IMR-90 (cell line): ENCODE measurements around the gene REV3L. TPM values are rescaled to one million over a fixed set of nuclear protein-coding genes. Genes with fewer than 3 reads are reported as not detected.
A peak's percentile ranks its signal among the peaks of the same experiment; 100 is the strongest.

Experiments used
- ATAC-seq: fragments of 200-7000 bp; cut with Tn5 transposase; 2 replicates; pipeline ENCODE4 v1.9.1; 2020; ENCODE audit warnings: low read depth, mild to moderate bottlenecking, moderate library complexity
- BruUV-seq: library from RNA; stranded (reverse); fragments of 400-500 nt; replicated peaks from 2 replicates; lab custom pipeline; 2021; lab: Mats Ljungman, UMichigan
- CTCF ChIA-PET: fragments of 300-600 bp; formaldehyde crosslinking; extraction: SDS; loops from one replicate; lab custom pipeline; 2021; ENCODE audit warnings: antibody characterized with exemption; lab: Yijun Ruan, JAX
- POLR2A ChIA-PET: fragments of 300-600 bp; sonication (Branson Sonifier 250); formaldehyde crosslinking; loops from one replicate; lab custom pipeline; 2022; ENCODE audit warnings: antibody characterized with exemption; ENCODE audit not compliant: unreplicated experiment; lab: Charles Lee
- DNase-seq: peaks from one replicate; pipeline ENCODE4 v3.0.0; 2013
- H2AFZ ChIP-seq: replicated peaks from 2 replicates; pipeline ENCODE3; 2013; ENCODE audit warnings: low read length, mild to moderate bottlenecking; ENCODE audit not compliant: poor library complexity
- H2AK5ac ChIP-seq: 2 replicates; pipeline ENCODE4 v1.6.1; 2013; ENCODE audit warnings: low read depth, low read length, inconsistent platforms
- H2AK9ac ChIP-seq: replicated peaks from 2 replicates; pipeline ENCODE3; 2013; ENCODE audit warnings: mild to moderate bottlenecking, low read depth, low read length, moderate library complexity; ENCODE audit not compliant: poor library complexity
- H2BK120ac ChIP-seq: 2 replicates; pipeline ENCODE4 v1.6.1; 2013; ENCODE audit warnings: low read depth, low read length, inconsistent platforms
- H2BK15ac ChIP-seq: 3 replicates; pipeline ENCODE4 v1.6.1; 2013; ENCODE audit warnings: low read depth, low read length, inconsistent platforms
- H2BK20ac ChIP-seq: 2 replicates; pipeline ENCODE4 v1.6.1; 2013; ENCODE audit warnings: low read depth, mild to moderate bottlenecking, inconsistent platforms, low read length, moderate library complexity
- H2BK5ac ChIP-seq: 2 replicates; pipeline ENCODE4 v1.6.1; 2013; ENCODE audit warnings: mild to moderate bottlenecking, low read depth, low read length, inconsistent platforms; ENCODE audit not compliant: poor library complexity, severe bottlenecking
- H3K14ac ChIP-seq: replicated peaks from 2 replicates; pipeline ENCODE4 v1.6.1; 2013; ENCODE audit warnings: low read depth, low read length, inconsistent platforms
- H3K18ac ChIP-seq: 2 replicates; pipeline ENCODE4 v1.6.1; 2013; ENCODE audit warnings: low read depth, low read length, control low read depth
- H3K23ac ChIP-seq: 2 replicates; pipeline ENCODE4 v1.6.1; 2013; ENCODE audit warnings: low read depth, low read length, inconsistent platforms
- H3K27ac ChIP-seq: 2 replicates; pipeline ENCODE4 v1.5.1; 2013; ENCODE audit warnings: mild to moderate bottlenecking, control low read depth, low read length; ENCODE audit not compliant: insufficient read depth
- H3K27me3 ChIP-seq: 2 replicates; pipeline ENCODE4 v1.6.1; 2013; ENCODE audit warnings: low read length; ENCODE audit not compliant: control insufficient read depth, insufficient read depth
- H3K36me3 ChIP-seq: 2 replicates; pipeline ENCODE4 v1.6.1; 2013; ENCODE audit warnings: low read length, mixed read lengths; ENCODE audit not compliant: control insufficient read depth, insufficient read depth
- H3K4ac ChIP-seq: 2 replicates; pipeline ENCODE4 v1.6.1; 2013; ENCODE audit warnings: low read depth, low read length, inconsistent platforms
- H3K4me1 ChIP-seq: 2 replicates; pipeline ENCODE4 v1.6.1; 2013; ENCODE audit warnings: low read length, mixed read lengths; ENCODE audit not compliant: control insufficient read depth, insufficient read depth
- H3K4me2 ChIP-seq: 2 replicates; pipeline ENCODE4 v1.6.1; 2013; ENCODE audit warnings: low read depth, mild to moderate bottlenecking, control low read depth, low read length, moderate library complexity
- H3K4me3 ChIP-seq: 2 replicates; pipeline ENCODE4 v1.5.1; 2013; ENCODE audit warnings: low read depth, mild to moderate bottlenecking, control low read depth, low read length, moderate library complexity; ENCODE audit not compliant: insufficient read depth
- H3K56ac ChIP-seq: 2 replicates; pipeline ENCODE4 v1.6.1; 2013; ENCODE audit warnings: low read length, inconsistent platforms; ENCODE audit not compliant: insufficient read depth; ENCODE audit errors: extremely low read depth
- H3K79me1 ChIP-seq, 2 experiments: 2 replicates each; pipeline ENCODE4 v1.6.1; 2013; ENCODE audit warnings: low read length in 2 of 2, inconsistent platforms in 1 of 2, low read depth in 1 of 2
- H3K9ac ChIP-seq: 2 replicates; pipeline ENCODE4 v1.6.1; 2013; ENCODE audit warnings: low read depth, low read length, control low read depth
- H3K9me1 ChIP-seq: 2 replicates; pipeline ENCODE4 v1.6.1; 2013; ENCODE audit warnings: low read length, inconsistent platforms; ENCODE audit not compliant: insufficient read depth
- H3K9me3 ChIP-seq: 2 replicates; pipeline ENCODE4 v1.6.1; 2013; ENCODE audit warnings: low read length; ENCODE audit not compliant: control insufficient read depth, insufficient read depth
- H4K20me1 ChIP-seq: 2 replicates; pipeline ENCODE4 v1.6.1; 2013; ENCODE audit warnings: low read length, inconsistent platforms; ENCODE audit not compliant: insufficient read depth
- H4K5ac ChIP-seq: 2 replicates; pipeline ENCODE4 v1.6.1; 2013; ENCODE audit warnings: mild to moderate bottlenecking, low read depth, low read length, control low read depth
- H4K8ac ChIP-seq, 2 experiments: 2 replicates each; pipeline ENCODE4 v1.6.1; 2013; ENCODE audit warnings: low read depth in 2 of 2, low read length in 2 of 2, control low read depth in 1 of 2, inconsistent platforms in 1 of 2
- H4K91ac ChIP-seq: 2 replicates; pipeline ENCODE4 v1.6.1; 2013; ENCODE audit warnings: low read depth, low read length, inconsistent platforms; ENCODE audit not compliant: insufficient read depth
- FOS ChIP-seq: fragments of 150-350 bp; IDR thresholded peaks from 2 replicates; pipeline ENCODE4 v1.6.1; 2016; ENCODE audit warnings: low read depth, low read length
- MXI1 ChIP-seq: IDR thresholded peaks from 2 replicates; pipeline ENCODE4 v1.6.1; 2012; ENCODE audit warnings: low read depth, mild to moderate bottlenecking, low read length, moderate library complexity, borderline replicate concordance
- NFE2L2 ChIP-seq: fragments of 150-350 bp; IDR thresholded peaks from 2 replicates; pipeline ENCODE4 v1.6.1; 2016; ENCODE audit warnings: low read depth, mild to moderate bottlenecking, low read length
- RFX5 ChIP-seq: IDR thresholded peaks from 2 replicates; pipeline ENCODE4 v1.8.0; 2012; ENCODE audit warnings: low read depth, mild to moderate bottlenecking, low read length, moderate library complexity
- SMC3 ChIP-seq: fragments of 150-350 bp; IDR thresholded peaks from 2 replicates; pipeline ENCODE4 v1.6.1; 2016; ENCODE audit warnings: low read depth, mild to moderate bottlenecking, antibody characterized with exemption, low read length, moderate library complexity
- WGBS, 2 experiments: methylation state at CpG; one replicate each; pipeline versions ENCODE4 v1.1.5 to v1.1.7; 2013; ENCODE audit warnings: missing lambda C conversion rate in 2 of 2; ENCODE audit not compliant: insufficient read length in 1 of 2; ENCODE audit errors: extremely low coverage in 2 of 2; 5-methylcytosine and 5-hydroxymethylcytosine counted together
- dilution Hi-C: fragments of 300-500 bp; cut with HindIII; formaldehyde crosslinking; loops from one replicate; pipeline ENCODE4 v1.14.3; 2018; ENCODE audit warnings: low sequenced_read_pairs; ENCODE audit not compliant: unreplicated experiment
- in situ Hi-C: fragments of 300-500 bp; cut with MboI; formaldehyde crosslinking; loops from 3 replicates; pipeline ENCODE4 v1.14.3; 2019; ENCODE audit warnings: low sequenced_read_pairs, inconsistent platforms, mixed read lengths
- intact Hi-C: fragments of 100-400 bp; cut with micrococcal nuclease; formaldehyde crosslinking; loops from 2 replicates; pipeline ENCODE4 v1.10.0; 2022
- polyA plus RNA-seq, 3 experiments: library from polyadenylated mRNA; depleted of rRNA; stranded (reverse); fragments of >200 nt; gene quantifications; 2 replicates each; pipeline ENCODE4 v1.2.3, GENCODE V29; 2012; ENCODE audit warnings: low replicate concordance in 1 of 3
- total RNA-seq: library from RNA; depleted of rRNA; stranded (reverse); fragments of >200 nt; gene quantifications from 2 replicates; pipeline ENCODE4 v1.2.3, GENCODE V29; 2012

The REV3L gene
- total and polyA plus RNA-seq, 2 of the 4 experiments (the other 2 are of a cell fraction) = 7.4 to 15.4 TPM

GRCh38 chr6:111517965-111518364, 34.9 kb upstream of the REV3L start:
- Histone ChIP-seq H4K20me1 (no peaks in the 10 kb centered on the region), H3K14ac (peak overlapping the region; percentile 7; the same call in 1 of the 2 replicates), H3K4ac (no peak overlapping the region), H2AK9ac (no peak overlapping the region), H2AFZ (no peak overlapping the region), H3K4me2 (no peak overlapping the region), H3K9ac (no peak overlapping the region), H2BK20ac (no peak overlapping the region), H3K18ac (no peak overlapping the region), H4K5ac (no peak overlapping the region), H3K27me3 (no peaks in the 10 kb centered on the region), H3K27ac (no peak overlapping the region), H4K91ac (no peak overlapping the region), H3K79me1 (peaks cover 0 to 5% of the 10 kb centered on the region in 2 experiments; a peak in 3 of 4 replicates), H3K4me1 (no peaks in the 10 kb centered on the region), H3K23ac (no peak overlapping the region), H2BK5ac (no peak overlapping the region), H2BK120ac (no peak overlapping the region), H3K9me1 (no peaks in the 10 kb centered on the region; the same call in 1 of the 2 replicates), H3K9me3 (no peaks in the 10 kb centered on the region), H4K8ac (no peak overlapping the region), H3K4me3 (no peak overlapping the region), H2AK5ac (no peak overlapping the region), H3K36me3 (no peaks in the 10 kb centered on the region), H2BK15ac (no peak overlapping the region), H3K56ac (no peak overlapping the region)
- CTCF ChIA-PET = interaction anchor here (0.6 kb wide), 1 partner anchor 34 kb away, joined by 3 read pairs; no protein-coding TSS in a partner anchor
- no peak for ATAC-seq
- WGBS, 2 experiments = no CpG with 5 or more reads among the region's 4 CpGs
- BruUV-seq = no TSS peak
- intact Hi-C loops = no loop called here
- no peak for DNase-seq
- dilution Hi-C loops = no loop called here
- in situ Hi-C loops = no loop called here
- POLR2A ChIA-PET = no interaction called here
- no peak for TF ChIP-seq SMC3
- no peak for TF ChIP-seq MXI1
- peak; percentile 24; the same call in 1 of the 2 replicates for TF ChIP-seq NFE2L2
- TF ChIP-seq RFX5 = no peak
- no peak for TF ChIP-seq FOS
